Neutrophil (primary cell): Measurements from ENCODE around the gene CACNG3.

ENCODE experiments used
- H3K27ac ChIP-seq: fragments of 200-600 bp; sonication (generic); 2 replicates; pipeline ENCODE4 v1.5.1; 2016; ENCODE audit warnings: mild to moderate bottlenecking, moderate library complexity
- H3K27me3 ChIP-seq: fragments of 200-600 bp; sonication (generic); 2 replicates; pipeline ENCODE4 v1.6.0; 2016; ENCODE audit warnings: mild to moderate bottlenecking
- H3K36me3 ChIP-seq: fragments of 200-600 bp; sonication (generic); 2 replicates; pipeline ENCODE4 v1.5.1; 2017
- H3K4me1 ChIP-seq, 2 experiments: fragments of 200-600 bp in 1 of 2; sonication (generic) in 1 of 2; 1 replicate in 1 of 2; 2 replicates in 1 of 2; pipeline versions ENCODE4 v1.5.1 to v1.6.1; 2013 to 2016; ENCODE audit warnings: low read depth in 1 of 2, low read length in 1 of 2, mild to moderate bottlenecking in 1 of 2, moderate library complexity in 1 of 2; ENCODE audit not compliant: control insufficient read depth in 1 of 2, insufficient read depth in 1 of 2
- H3K4me3 ChIP-seq, 2 experiments: fragments of 200-600 bp in 1 of 2; sonication (generic) in 1 of 2; 1 replicate in 1 of 2; 2 replicates in 1 of 2; pipeline ENCODE4 v1.5.1; 2013 to 2016; ENCODE audit warnings: low read depth in 1 of 2, low read length in 1 of 2, mild to moderate bottlenecking in 1 of 2, moderate library complexity in 1 of 2
- H3K9me3 ChIP-seq: fragments of 200-600 bp; sonication (generic); 2 replicates; pipeline ENCODE4 v1.5.1; 2016
- TF ChIP-seq, protein P1 (sequence below): fragments of 200-600 bp; sonication (generic); IDR thresholded peaks from 2 replicates; pipeline ENCODE4 v1.5.1; 2016; ENCODE audit warnings: antibody characterized with exemption

The CACNG3 gene

DNA sequence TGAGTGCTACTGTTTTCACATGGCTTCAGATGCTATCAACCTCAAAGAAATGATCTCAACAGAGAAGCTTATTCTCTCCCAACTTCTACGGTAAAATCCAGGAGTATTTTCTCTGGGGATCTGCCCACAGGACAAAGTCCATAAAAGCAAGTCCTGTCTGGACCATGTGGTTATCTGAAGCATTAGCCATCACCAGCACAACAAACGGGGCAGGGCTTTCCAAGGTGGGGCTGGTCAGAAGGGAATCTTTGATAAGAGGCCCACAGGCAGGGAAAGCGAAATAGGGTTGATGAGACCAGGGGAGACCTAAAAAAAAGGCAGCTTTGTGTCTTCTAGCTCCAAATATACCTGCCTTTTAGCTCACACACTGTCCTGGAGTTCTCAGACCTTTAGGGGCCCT, 38.7 kb upstream of the CACNG3 start:
- Histone ChIP-seq H3K27me3 (no peaks in the 10 kb centered on the region), H3K9me3 (no peaks in the 10 kb centered on the region), H3K36me3 (peaks cover 80% of the 10 kb centered on the region), H3K4me3 (no peak overlapping the region), H3K27ac (no peak overlapping the region), H3K4me1 (no peaks in the 10 kb centered on the region)
- TF ChIP-seq, protein P1, sequence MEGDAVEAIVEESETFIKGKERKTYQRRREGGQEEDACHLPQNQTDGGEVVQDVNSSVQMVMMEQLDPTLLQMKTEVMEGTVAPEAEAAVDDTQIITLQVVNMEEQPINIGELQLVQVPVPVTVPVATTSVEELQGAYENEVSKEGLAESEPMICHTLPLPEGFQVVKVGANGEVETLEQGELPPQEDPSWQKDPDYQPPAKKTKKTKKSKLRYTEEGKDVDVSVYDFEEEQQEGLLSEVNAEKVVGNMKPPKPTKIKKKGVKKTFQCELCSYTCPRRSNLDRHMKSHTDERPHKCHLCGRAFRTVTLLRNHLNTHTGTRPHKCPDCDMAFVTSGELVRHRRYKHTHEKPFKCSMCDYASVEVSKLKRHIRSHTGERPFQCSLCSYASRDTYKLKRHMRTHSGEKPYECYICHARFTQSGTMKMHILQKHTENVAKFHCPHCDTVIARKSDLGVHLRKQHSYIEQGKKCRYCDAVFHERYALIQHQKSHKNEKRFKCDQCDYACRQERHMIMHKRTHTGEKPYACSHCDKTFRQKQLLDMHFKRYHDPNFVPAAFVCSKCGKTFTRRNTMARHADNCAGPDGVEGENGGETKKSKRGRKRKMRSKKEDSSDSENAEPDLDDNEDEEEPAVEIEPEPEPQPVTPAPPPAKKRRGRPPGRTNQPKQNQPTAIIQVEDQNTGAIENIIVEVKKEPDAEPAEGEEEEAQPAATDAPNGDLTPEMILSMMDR = no peak

DNA sequence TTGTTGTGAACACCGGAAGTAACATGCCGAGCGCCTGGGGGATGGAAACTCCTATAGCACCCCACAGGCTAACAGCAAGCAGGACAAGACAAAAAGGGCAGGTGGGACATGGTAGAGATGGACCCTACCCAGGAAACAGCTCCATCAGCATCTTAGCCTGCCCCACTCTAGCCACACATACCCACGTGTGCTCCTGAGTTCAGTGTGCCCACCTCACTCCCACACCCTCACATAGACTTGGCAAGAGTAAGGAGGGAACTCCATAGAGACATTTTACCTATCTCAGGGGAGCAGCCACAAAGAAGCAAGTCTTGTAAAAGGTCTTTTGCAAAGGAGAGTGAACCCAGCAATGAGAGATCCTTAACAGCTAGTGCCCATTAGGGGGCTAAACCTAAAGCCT, 37.8 kb upstream of the CACNG3 start:
- H3K4me3 ChIP-seq = no peak overlapping the region
- H3K9me3 ChIP-seq = no peaks in the 10 kb centered on the region
- H3K36me3 ChIP-seq = peaks cover 76% of the 10 kb centered on the region
- TF ChIP-seq, protein P1 = no peak
- H3K27me3 ChIP-seq = no peaks in the 10 kb centered on the region
- no peaks in the 10 kb centered on the region for H3K4me1 ChIP-seq
- H3K27ac ChIP-seq = no peak overlapping the region

DNA sequence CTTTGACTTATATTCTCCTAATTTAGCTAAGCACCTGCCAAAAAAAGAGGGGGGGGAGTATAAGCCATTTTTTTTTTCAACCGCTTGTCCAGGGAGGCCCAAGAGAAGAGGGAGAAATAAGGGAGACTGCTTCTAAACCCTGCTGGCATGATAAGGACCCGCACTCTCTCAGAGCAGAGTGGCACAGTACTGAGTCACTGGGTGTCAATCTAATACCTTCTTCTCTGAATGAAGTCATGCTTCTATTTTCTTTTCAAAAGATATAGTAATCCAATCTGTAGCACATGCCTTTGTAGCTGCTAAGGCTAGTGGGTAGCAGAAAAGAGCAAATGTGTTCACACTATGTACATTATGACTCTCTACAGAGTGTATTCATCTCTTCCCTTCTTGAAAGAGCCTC, 34.9 kb upstream of the CACNG3 start:
- Histone ChIP-seq H3K27ac (no peak overlapping the region), H3K27me3 (no peaks in the 10 kb centered on the region), H3K36me3 (peaks cover 48% of the 10 kb centered on the region), H3K4me1 (no peaks in the 10 kb centered on the region), H3K9me3 (no peaks in the 10 kb centered on the region), H3K4me3 (no peak overlapping the region)
- TF ChIP-seq, protein P1 = no peak

DNA sequence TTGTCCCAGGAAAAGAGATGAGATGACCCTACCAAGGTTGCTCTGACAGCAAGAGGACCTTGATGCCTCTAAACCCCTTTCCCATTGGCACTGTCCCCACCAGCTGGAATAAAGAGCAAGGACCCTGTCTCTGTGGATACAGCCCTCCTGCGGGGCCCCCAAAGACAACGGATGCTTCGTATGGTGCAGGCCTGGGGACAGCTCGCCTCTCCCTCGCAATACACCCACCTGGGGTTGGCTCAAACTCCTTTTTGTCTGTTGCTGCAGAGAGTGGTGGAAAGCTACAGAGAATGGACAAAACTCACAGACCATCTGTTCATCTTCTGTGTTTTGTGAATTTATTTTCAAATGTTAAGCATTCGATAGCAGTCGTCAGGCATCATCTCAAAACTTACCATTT, 27.6 kb upstream of the CACNG3 start:
- H3K27me3 ChIP-seq = peaks cover 20% of the 10 kb centered on the region
- no peak overlapping the region for H3K4me3 ChIP-seq
- H3K27ac ChIP-seq = no peak overlapping the region
- no peaks in the 10 kb centered on the region for H3K9me3 ChIP-seq
- TF ChIP-seq, protein P1 = no peak
- no peaks in the 10 kb centered on the region for H3K4me1 ChIP-seq
- H3K36me3 ChIP-seq = no peaks in the 10 kb centered on the region

DNA sequence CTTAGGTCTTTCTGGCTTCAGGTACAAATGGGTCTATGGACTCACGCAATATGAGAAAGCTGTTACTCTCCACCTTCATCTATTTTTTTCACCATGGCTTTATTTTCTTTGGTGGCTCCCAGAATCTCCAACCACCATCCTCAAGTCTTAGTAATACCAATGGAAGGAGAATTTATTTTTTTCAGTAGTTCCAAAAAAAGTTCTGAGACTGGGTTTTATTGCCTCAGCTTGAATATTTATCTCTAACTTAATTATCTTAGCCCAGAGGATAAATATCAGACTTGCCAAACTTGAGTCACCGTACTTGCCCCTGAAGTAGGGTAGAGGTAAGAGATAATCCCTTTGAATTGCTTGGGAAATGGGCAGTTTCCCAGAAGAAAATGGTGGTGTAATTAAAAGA, 23.2 kb upstream of the CACNG3 start:
- H3K4me3 ChIP-seq = no peak overlapping the region
- TF ChIP-seq, protein P1 = no peak
- peaks cover 20% of the 10 kb centered on the region for H3K27me3 ChIP-seq
- H3K9me3 ChIP-seq = no peaks in the 10 kb centered on the region
- H3K36me3 ChIP-seq = no peaks in the 10 kb centered on the region
- no peaks in the 10 kb centered on the region for H3K4me1 ChIP-seq
- no peak overlapping the region for H3K27ac ChIP-seq

DNA sequence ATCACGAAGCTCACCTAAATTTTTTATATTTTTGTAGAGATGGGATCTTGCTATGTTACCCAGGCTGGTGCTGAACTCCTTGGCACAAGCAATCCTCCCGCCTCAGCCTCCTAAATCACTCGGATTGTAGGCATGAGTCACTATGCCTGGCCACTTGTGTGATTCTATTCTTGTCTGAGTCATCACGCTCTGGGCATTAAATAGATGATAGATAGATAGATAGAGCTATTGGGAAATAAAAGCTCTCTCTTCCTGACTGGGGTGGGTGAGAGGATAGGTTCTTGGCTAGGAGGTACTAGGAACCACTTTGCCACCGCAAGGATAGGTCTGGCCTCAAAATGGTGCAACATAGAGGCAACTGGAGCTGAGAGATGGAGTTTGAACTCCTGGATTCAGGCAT, 21.4 kb upstream of the CACNG3 start:
- TF ChIP-seq, protein P1 = no peak
- Histone ChIP-seq H3K27me3 (peaks cover 17% of the 10 kb centered on the region), H3K4me3 (no peak overlapping the region), H3K27ac (no peak overlapping the region), H3K36me3 (no peaks in the 10 kb centered on the region), H3K9me3 (no peaks in the 10 kb centered on the region), H3K4me1 (no peaks in the 10 kb centered on the region)
